Measurements from ENCODE around the gene DAB2.
"Not testable (repeated sequence)": the region's sequence is repeated elsewhere in the genome, so short reads cannot be mapped to it uniquely, and the experiment has no call there.

The DAB2 gene

GRCh38 chr5:39420482-39421145 is 4.2 kb downstream of the DAB2 start:
- DNase-seq (ENCODE audit: low spot score) = peak; percentile 50

- no peak for DNase-seq (ENCODE audit: low spot score)
Observed at GRCh38 chr5:39419796-39420195, 5.0 kb downstream of the DAB2 start.

- no peak for DNase-seq (ENCODE audit: low spot score)
Observed at GRCh38 chr5:39417979-39418378, 6.8 kb downstream of the DAB2 start.

GRCh38 chr5:39415201-39415600 is 9.6 kb downstream of the DAB2 start:
- no peak for DNase-seq (ENCODE audit: low spot score)

- no peak for DNase-seq (ENCODE audit: low spot score)
Observed at GRCh38 chr5:39414426-39414825, 10.4 kb downstream of the DAB2 start.

- no peak for DNase-seq (ENCODE audit: low spot score)
Observed at GRCh38 chr5:39413771-39414170, 11.0 kb downstream of the DAB2 start.

- DNase-seq (ENCODE audit: low spot score) = no peak
Observed at GRCh38 chr5:39412721-39413394, 11.9 kb downstream of the DAB2 start.

- no peak for DNase-seq (ENCODE audit: low spot score)
Observed at GRCh38 chr5:39411985-39412384, 12.8 kb downstream of the DAB2 start.

- DNase-seq (ENCODE audit: low spot score) = no peak
Observed at GRCh38 chr5:39411061-39411460, 13.7 kb downstream of the DAB2 start.

- DNase-seq (ENCODE audit: low spot score) = no peak
Observed at GRCh38 chr5:39409033-39409432, 15.7 kb downstream of the DAB2 start.

GRCh38 chr5:39405083-39405843 is 19.5 kb downstream of the DAB2 start:
- no peak for DNase-seq (ENCODE audit: low spot score)

- DNase-seq (ENCODE audit: low spot score) = not testable (repeated sequence)
Observed at GRCh38 chr5:39403761-39404160, 21.0 kb downstream of the DAB2 start.

- DNase-seq (ENCODE audit: low spot score) = not testable (repeated sequence)
Observed at GRCh38 chr5:39402140-39402539, 22.6 kb downstream of the DAB2 start.

GRCh38 chr5:39400713-39401578 is 23.8 kb downstream of the DAB2 start:
- DNase-seq (ENCODE audit: low spot score) = no peak

- no peak for DNase-seq (ENCODE audit: low spot score)
Observed at GRCh38 chr5:39399135-39400036, 25.4 kb downstream of the DAB2 start.

GRCh38 chr5:39396843-39397242 is 27.9 kb downstream of the DAB2 start:
- no peak for DNase-seq (ENCODE audit: low spot score)

GRCh38 chr5:39395521-39395920 is 29.3 kb downstream of the DAB2 start:
- DNase-seq (ENCODE audit: low spot score) = no peak

- DNase-seq (ENCODE audit: low spot score) = no peak
Observed at GRCh38 chr5:39394946-39395345, 29.8 kb downstream of the DAB2 start.

GRCh38 chr5:39390945-39391344 is 33.8 kb downstream of the DAB2 start:
- no peak for DNase-seq (ENCODE audit: low spot score)

- DNase-seq (ENCODE audit: low spot score) = no peak
Observed at GRCh38 chr5:39387293-39387692, 37.5 kb downstream of the DAB2 start.

- no peak for DNase-seq (ENCODE audit: low spot score)
Observed at GRCh38 chr5:39384271-39384670, 40.5 kb downstream of the DAB2 start.
